ENCODE measurements around the gene IL1RAPL1.

DNA sequence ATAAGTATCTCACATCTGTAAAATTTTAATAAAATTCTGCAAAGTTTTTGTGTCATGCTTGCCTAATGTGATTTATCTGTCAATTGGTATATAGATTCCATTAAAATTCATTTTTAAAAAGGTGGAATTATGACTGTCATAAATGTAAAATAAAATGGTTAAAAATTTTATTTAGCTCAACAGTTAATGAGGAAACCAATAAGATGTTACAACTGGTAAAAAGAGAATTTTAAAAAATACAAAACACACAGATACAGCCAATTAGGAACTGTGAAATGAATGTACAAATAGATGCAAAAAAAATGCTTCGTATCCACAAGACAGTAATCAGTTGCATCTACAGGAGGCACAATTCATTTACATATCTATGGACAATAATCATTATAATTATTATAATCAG is 297.6 kb downstream of the IL1RAPL1 start:
- no peak for TF ChIP-seq EP300 (IDR thresholded peaks at IDR 0.05)
- TF ChIP-seq, protein P1, sequence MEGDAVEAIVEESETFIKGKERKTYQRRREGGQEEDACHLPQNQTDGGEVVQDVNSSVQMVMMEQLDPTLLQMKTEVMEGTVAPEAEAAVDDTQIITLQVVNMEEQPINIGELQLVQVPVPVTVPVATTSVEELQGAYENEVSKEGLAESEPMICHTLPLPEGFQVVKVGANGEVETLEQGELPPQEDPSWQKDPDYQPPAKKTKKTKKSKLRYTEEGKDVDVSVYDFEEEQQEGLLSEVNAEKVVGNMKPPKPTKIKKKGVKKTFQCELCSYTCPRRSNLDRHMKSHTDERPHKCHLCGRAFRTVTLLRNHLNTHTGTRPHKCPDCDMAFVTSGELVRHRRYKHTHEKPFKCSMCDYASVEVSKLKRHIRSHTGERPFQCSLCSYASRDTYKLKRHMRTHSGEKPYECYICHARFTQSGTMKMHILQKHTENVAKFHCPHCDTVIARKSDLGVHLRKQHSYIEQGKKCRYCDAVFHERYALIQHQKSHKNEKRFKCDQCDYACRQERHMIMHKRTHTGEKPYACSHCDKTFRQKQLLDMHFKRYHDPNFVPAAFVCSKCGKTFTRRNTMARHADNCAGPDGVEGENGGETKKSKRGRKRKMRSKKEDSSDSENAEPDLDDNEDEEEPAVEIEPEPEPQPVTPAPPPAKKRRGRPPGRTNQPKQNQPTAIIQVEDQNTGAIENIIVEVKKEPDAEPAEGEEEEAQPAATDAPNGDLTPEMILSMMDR (IDR thresholded peaks at IDR 0.05) = no peak
- no peak for TF ChIP-seq POLR2AphosphoS5 (IDR thresholded peaks at IDR 0.05)
